Spleen (tissue), 7 donors: ENCODE results near the gene ISCA1.

Experiments used
- CTCF ChIP-seq, 11 experiments: fragments of 200-600 bp in 7 of 11; fragments of 450-650 bp in 4 of 11; sonication (generic) in 4 of 11; IDR thresholded peaks in 8 of 11; conservative IDR thresholded peaks in 3 of 11; 1 replicate in 7 of 11; 2 replicates in 4 of 11; pipeline versions ENCODE4 v1.4.0 to v1.8.0; 2016 to 2021; ENCODE audit warnings: antibody characterized with exemption in 11 of 11, inconsistent platforms in 4 of 11, mild to moderate bottlenecking in 1 of 11
- POLR2AphosphoS5 ChIP-seq, 3 donors: sonication (generic); formaldehyde crosslinking; IDR thresholded peaks; one replicate each; pipeline ENCODE4 v1.5.1; 2017; ENCODE audit warnings: antibody characterized with exemption in 3 of 3
- donor health status: DM: no; HTN: no; CAD: no; lungs with moderate emphysema.
- donor health status: DM: no; HTN: no; CAD: no.
- donor health status: DM: no; HTN: no; CAD: no.

GRCh38 chr9:86272221-86272620, 10.1 kb downstream of the ISCA1 start:
- TF ChIP-seq CTCF (IDR thresholded peaks at IDR 0.05 in 8 of 11, conservative IDR thresholded peaks at IDR 0.05 in 3 of 11) (no peak), POLR2AphosphoS5 (IDR thresholded peaks at IDR 0.05) (no peak)
